Measurements from ENCODE around the gene ETV7.

The ETV7 gene

DNA sequence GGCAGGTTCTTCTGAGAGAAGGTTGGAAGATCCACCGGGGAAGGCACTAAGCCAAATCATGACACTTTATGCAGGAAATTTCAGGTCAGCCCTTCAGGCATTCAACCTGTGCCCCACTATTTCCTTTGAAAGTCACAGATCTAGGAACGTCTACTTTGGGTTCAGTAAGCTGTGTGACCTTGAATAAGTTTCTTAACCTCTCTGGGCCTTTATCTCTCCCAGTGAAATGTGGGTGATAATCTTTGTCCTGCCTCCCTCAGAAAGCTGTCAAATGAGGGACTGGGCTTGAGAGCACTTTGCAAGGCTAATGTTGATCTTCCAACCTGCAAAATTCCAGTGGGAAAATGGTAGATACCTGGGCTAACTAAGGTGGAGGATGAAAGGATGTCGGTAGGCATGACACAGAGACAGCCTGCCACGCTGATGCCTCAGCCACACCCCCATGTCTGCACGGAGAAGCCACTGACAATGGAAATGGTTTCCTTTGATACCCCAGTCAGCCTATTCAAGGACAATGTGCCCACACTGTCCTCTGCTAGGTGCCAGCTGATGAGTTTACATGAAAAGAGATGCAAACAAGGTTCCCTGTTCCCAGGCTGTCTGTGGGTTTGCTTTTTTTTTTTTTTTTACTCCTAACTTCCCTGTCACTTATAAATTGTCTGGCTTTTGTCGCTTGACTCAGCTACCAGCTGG, 60.1 kb downstream of the ETV7 start:
- H3K27ac ChIP-seq = no peak overlapping the region
- H3K4me3 ChIP-seq (ENCODE audit: low read depth in 1 of 2, low read length in 1 of 2) = no peak overlapping the region
- no peaks in the 10 kb centered on the region for H3K36me3 ChIP-seq
- peaks cover 4% of the 10 kb centered on the region for H3K27me3 ChIP-seq
- TF ChIP-seq, protein P1, sequence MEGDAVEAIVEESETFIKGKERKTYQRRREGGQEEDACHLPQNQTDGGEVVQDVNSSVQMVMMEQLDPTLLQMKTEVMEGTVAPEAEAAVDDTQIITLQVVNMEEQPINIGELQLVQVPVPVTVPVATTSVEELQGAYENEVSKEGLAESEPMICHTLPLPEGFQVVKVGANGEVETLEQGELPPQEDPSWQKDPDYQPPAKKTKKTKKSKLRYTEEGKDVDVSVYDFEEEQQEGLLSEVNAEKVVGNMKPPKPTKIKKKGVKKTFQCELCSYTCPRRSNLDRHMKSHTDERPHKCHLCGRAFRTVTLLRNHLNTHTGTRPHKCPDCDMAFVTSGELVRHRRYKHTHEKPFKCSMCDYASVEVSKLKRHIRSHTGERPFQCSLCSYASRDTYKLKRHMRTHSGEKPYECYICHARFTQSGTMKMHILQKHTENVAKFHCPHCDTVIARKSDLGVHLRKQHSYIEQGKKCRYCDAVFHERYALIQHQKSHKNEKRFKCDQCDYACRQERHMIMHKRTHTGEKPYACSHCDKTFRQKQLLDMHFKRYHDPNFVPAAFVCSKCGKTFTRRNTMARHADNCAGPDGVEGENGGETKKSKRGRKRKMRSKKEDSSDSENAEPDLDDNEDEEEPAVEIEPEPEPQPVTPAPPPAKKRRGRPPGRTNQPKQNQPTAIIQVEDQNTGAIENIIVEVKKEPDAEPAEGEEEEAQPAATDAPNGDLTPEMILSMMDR (IDR thresholded peaks at IDR 0.05) = no peak
- H3K4me1 ChIP-seq (ENCODE audit: control insufficient read depth in 1 of 2, insufficient read depth in 1 of 2, low read depth in 1 of 2, low read length in 1 of 2) = no peaks in the 10 kb centered on the region
- no peaks in the 10 kb centered on the region for H3K9me3 ChIP-seq

DNA sequence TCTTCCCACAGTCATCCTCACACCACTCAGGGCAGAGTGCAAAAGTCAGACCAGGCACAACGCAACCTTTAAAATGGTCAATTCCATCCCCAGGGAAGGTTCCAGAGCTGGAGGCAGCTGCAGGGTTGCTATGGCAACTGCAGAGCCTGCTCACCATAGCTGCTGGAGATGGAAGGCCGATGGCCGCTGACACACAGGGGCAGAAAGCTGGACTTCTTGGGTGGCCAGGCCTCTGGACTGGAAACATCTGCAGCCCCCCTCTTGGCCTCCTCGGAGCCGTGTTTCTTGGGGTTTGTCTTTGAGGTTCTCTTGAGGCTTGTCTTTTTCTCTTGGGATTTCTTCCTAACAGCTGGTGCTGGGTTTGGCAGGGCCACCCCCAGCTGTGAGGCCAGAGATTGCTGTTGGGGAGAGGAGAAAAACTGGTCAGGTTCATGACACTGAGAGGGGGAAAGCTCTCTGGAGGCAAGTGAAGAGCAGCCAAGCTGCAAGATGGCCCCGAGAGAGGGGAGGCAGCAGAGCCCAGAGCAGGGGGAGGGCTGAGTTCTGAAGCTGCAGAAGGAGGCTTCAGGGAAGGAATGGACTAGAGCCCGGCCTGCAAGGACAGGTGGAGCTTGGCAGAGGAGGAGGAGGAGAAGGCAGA, 61.0 kb downstream of the ETV7 start:
- Histone ChIP-seq H3K9me3 (no peaks in the 10 kb centered on the region), H3K27ac (no peak overlapping the region), H3K36me3 (no peaks in the 10 kb centered on the region), H3K4me1 (ENCODE audit: control insufficient read depth in 1 of 2, insufficient read depth in 1 of 2, low read depth in 1 of 2, low read length in 1 of 2) (no peaks in the 10 kb centered on the region), H3K4me3 (ENCODE audit: low read depth in 1 of 2, low read length in 1 of 2) (no peak overlapping the region), H3K27me3 (no peaks in the 10 kb centered on the region)
- TF ChIP-seq, protein P1 (IDR thresholded peaks at IDR 0.05) = no peak

GRCh38 chr6:36324715-36325114, 62.8 kb downstream of the ETV7 start:
- Histone ChIP-seq H3K4me1 (ENCODE audit: control insufficient read depth in 1 of 2, insufficient read depth in 1 of 2, low read depth in 1 of 2, low read length in 1 of 2) (no peaks in the 10 kb centered on the region), H3K4me3 (ENCODE audit: low read depth in 1 of 2, low read length in 1 of 2) (no peak overlapping the region), H3K27me3 (no peaks in the 10 kb centered on the region), H3K9me3 (no peaks in the 10 kb centered on the region), H3K36me3 (no peaks in the 10 kb centered on the region), H3K27ac (no peak overlapping the region)
- TF ChIP-seq, protein P1 (IDR thresholded peaks at IDR 0.05) = no peak

- H3K4me3 ChIP-seq (ENCODE audit: low read depth in 1 of 2, low read length in 1 of 2) = no peak overlapping the region
- H3K4me1 ChIP-seq (ENCODE audit: control insufficient read depth in 1 of 2, insufficient read depth in 1 of 2, low read depth in 1 of 2, low read length in 1 of 2) = no peaks in the 10 kb centered on the region
- H3K9me3 ChIP-seq = no peaks in the 10 kb centered on the region
- TF ChIP-seq, protein P1 (IDR thresholded peaks at IDR 0.05) = no peak
- H3K27me3 ChIP-seq = no peaks in the 10 kb centered on the region
- no peak overlapping the region for H3K27ac ChIP-seq
- H3K36me3 ChIP-seq = no peaks in the 10 kb centered on the region
Observed at GRCh38 chr6:36324191-36324590, 63.3 kb downstream of the ETV7 start.

DNA sequence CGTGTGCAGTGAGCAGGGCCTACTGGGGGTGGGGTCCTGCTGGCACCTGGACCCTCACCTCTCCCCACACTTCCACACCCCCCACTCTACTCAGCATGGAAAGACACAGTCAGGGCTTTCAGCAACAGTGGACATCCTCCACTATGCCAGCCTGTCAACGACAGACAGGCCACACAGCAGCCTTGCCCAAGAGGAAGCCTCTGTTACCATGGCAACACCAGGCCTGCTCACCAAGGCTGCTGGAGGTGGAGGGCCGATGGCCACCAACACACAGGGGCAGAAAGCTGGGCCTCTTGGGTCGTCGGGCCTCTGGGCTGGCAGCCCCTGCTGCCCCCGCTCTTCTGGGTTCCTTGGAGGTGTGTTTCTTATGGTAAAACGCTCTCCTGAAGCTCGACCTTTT, 64.4 kb downstream of the ETV7 start:
- TF ChIP-seq, protein P1 (IDR thresholded peaks at IDR 0.05) = no peak

More for the DNA sequence above, 64.4 kb downstream of the ETV7 start:
- Histone ChIP-seq H3K27me3 (no peaks in the 10 kb centered on the region), H3K4me1 (ENCODE audit: control insufficient read depth in 1 of 2, insufficient read depth in 1 of 2, low read depth in 1 of 2, low read length in 1 of 2) (no peaks in the 10 kb centered on the region), H3K27ac (no peak overlapping the region), H3K9me3 (no peaks in the 10 kb centered on the region), H3K36me3 (no peaks in the 10 kb centered on the region), H3K4me3 (ENCODE audit: low read depth in 1 of 2, low read length in 1 of 2) (no peak overlapping the region)

Measured in neutrophil (primary cell).